Measurements from ENCODE around the gene PI3.

- no peak for TF ChIP-seq POLR2A (IDR thresholded peaks at IDR 0.05)
- TF ChIP-seq CTCF (IDR thresholded peaks at IDR 0.05): no peak
Measured at GRCh38 chr20:45136911-45137310, 37.8 kb upstream of the PI3 start.
